Activated naive CD8-positive, alpha-beta T cell treated with anti-CD3 and anti-CD28 coated beads, Interleukin-2, amount 50 U/mL, for 24 hours (primary cell): ENCODE results near the gene YIF1B.
"Not testable (repeated sequence)": the region's sequence is repeated elsewhere in the genome, so short reads cannot be mapped to it uniquely, and the experiment has no call there.

Experiments used
- ATAC-seq: fragments of 150-1000 bp; cut with Tn5 transposase; one replicate; pipeline ENCODE4 v1.10.0; 2021
- DNase-seq: peaks from one replicate; pipeline ENCODE4 v3.0.0; 2021
- H3K27ac Mint-ChIP-seq: one replicate; pipeline ENCODE4 v1.8.0; 2021; ENCODE audit warnings: mild to moderate bottlenecking, mixed read lengths
- H3K27me3 Mint-ChIP-seq: one replicate; pipeline ENCODE4 v1.8.0; 2021; ENCODE audit warnings: mixed read lengths
- H3K36me3 Mint-ChIP-seq: one replicate; pipeline ENCODE4 v1.8.0; 2021; ENCODE audit warnings: low read depth, mixed read lengths
- H3K4me1 Mint-ChIP-seq: one replicate; pipeline ENCODE4 v1.8.0; 2021; ENCODE audit warnings: mixed read lengths
- H3K4me3 Mint-ChIP-seq: one replicate; pipeline ENCODE4 v1.8.0; 2021; ENCODE audit warnings: mild to moderate bottlenecking, moderate library complexity, mixed read lengths
- H3K9me3 Mint-ChIP-seq: one replicate; pipeline ENCODE4 v1.8.0; 2021; ENCODE audit warnings: mixed read lengths

YIF1B gene

GRCh38 chr19:38264486-38265212 is 51.1 kb downstream of the YIF1B start, which contains the start of gene SPINT2:
Gene SPINT2, plus strand, starts transcription at chr19:38264573. Its CDS starts 320 bp downstream, at chr19:38264893.
- Mint-ChIP-seq H3K4me1 (peaks cover 27% of the 10 kb centered on the region), H3K27me3 (peaks cover 2% of the 10 kb centered on the region), H3K4me3 (peak within 1 kb of the TSS; percentile 82), H3K27ac (peak within 1 kb of the TSS; percentile 88), H3K9me3 (no peaks in the 10 kb centered on the region), H3K36me3 (no peaks in the 10 kb centered on the region)
- ATAC-seq = peak; percentile 26
- DNase-seq = peak; percentile 55

DNA sequence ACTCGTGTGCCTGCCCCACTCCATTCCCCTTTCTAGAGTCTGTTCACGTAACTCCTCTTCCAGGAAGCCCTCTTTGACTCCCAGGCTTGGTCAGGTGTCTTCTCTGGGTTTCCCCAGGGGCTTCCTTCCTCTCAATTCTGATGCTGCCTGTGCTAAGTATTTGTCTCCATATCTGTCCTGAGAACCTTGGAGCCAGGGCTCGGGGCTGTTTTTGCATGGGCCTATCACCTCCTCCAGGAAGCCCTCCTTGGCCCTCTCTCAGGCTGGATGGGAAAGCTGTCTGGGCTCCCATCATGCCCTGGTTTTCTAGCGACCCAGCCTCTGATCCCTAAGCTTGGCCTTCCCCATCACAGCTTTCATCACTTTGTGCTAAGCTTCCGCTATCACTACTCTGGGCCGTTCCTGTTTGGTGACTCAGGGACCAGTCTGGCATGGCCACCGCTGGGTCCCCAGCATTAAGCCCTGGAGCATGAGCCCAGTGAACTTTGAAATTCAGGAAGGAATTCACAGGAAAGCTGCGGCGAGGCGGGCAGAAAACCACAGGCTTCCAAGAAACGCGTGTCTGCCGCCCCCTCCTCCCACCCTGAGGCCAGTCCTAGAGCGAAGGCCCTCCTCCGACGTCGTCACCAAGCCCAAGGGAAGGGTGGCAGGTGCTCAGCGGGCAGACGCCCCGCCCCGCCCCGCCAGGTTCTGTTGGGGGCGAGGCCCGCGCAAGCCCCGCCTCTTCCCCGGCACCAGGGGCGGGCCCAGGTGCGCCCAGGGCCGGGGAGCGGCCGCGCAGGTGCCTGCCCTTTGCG is 51.9 kb downstream of the YIF1B start:
- Mint-ChIP-seq H3K4me3 (peak overlapping the region; percentile 78), H3K27ac (peak overlapping the region; percentile 88), H3K27me3 (peaks cover 2% of the 10 kb centered on the region), H3K4me1 (peaks cover 31% of the 10 kb centered on the region), H3K36me3 (no peaks in the 10 kb centered on the region), H3K9me3 (no peaks in the 10 kb centered on the region)
- DNase-seq = peak; percentile 72
- peak; percentile 81 for ATAC-seq

DNA sequence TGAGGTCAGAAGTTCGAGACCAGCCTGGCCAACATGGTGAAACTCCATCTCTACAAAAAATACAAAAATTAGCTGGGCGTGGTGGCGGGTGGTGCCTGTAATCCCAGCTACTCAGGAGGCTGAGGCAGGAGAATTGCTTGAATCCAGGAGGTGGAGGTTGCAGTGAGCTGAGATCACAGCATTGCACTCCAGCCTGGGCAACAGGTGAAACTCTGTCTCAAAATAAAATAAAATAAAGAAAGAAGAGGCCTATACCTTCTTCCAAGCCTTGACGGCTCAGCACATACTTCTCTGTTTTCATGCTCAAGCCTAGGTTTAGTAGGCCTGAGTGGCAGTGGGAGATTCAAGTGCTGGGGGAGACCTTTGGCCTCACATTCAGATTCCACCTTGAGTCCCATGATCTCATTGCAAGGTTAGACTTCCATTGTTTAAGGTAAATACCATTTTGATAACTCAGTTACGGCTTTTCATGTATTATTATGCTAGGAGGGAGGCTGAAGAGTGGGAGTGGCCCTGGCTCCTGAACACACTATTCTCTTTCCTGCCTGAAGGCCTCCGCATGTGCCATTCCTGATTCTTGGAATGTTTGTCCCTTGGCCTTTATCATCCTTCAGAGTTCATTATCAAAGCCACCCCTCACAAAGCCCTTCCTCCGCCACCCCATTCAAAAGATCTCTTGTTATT is 53.0 kb downstream of the YIF1B start:
- ATAC-seq (no peak), DNase-seq (no peak)
- Mint-ChIP-seq H3K4me1 (peaks cover 31% of the 10 kb centered on the region), H3K9me3 (no peaks in the 10 kb centered on the region), H3K36me3 (no peaks in the 10 kb centered on the region), H3K27ac (peak overlapping the region; percentile 31), H3K27me3 (peaks cover 5% of the 10 kb centered on the region), H3K4me3 (peak overlapping the region; percentile 29)

GRCh38 chr19:38261942-38262341 is 53.8 kb downstream of the YIF1B start:
- ATAC-seq, H3K27ac Mint-ChIP-seq, H3K4me3 Mint-ChIP-seq, DNase-seq, H3K36me3 Mint-ChIP-seq, H3K27me3 Mint-ChIP-seq, H3K9me3 Mint-ChIP-seq: not testable (repeated sequence)
- H3K4me1 Mint-ChIP-seq = peaks cover 30% of the 10 kb centered on the region

- Mint-ChIP-seq H3K9me3 (no peaks in the 10 kb centered on the region), H3K36me3 (no peaks in the 10 kb centered on the region), H3K27me3 (peaks cover 25% of the 10 kb centered on the region), H3K4me1 (peaks cover 21% of the 10 kb centered on the region), H3K4me3 (peak overlapping the region; percentile 5), H3K27ac (peak overlapping the region; percentile 27)
- no peak for ATAC-seq
- DNase-seq = no peak
These were observed 60.2 kb downstream of the YIF1B start for GRCh38 chr19:38255383-38256014.

GRCh38 chr19:38253788-38254187 is 62.0 kb downstream of the YIF1B start:
- Mint-ChIP-seq H3K4me3 (no peak overlapping the region), H3K9me3 (no peaks in the 10 kb centered on the region)
- ATAC-seq = no peak

More at GRCh38 chr19:38253788-38254187, 62.0 kb downstream of the YIF1B start:
- DNase-seq = no peak
- Mint-ChIP-seq H3K27ac (no peak overlapping the region), H3K36me3 (no peaks in the 10 kb centered on the region), H3K27me3 (peaks cover 25% of the 10 kb centered on the region), H3K4me1 (peaks cover 17% of the 10 kb centered on the region)
